Prostate gland (tissue), 2 donors: ENCODE measurements around the gene SLC2A5. TPM values are rescaled to one million over a fixed set of nuclear protein-coding genes. Genes with fewer than 3 reads are reported as not detected.

Source experiments
- DNase-seq: peaks from one replicate; pipeline ENCODE4 v3.0.0-alpha.2; 2019; ENCODE audit warnings: low spot score
- H3K27ac ChIP-seq, 2 donors: fragments of 200-600 bp; sonication (generic); 2 replicates each; pipeline ENCODE4 v1.5.1; 2017 to 2019
- H3K27me3 ChIP-seq: fragments of 200-600 bp; sonication (generic); replicated peaks from 2 replicates; pipeline ENCODE4 v1.5.1; 2019; ENCODE audit not compliant: insufficient read depth
- H3K36me3 ChIP-seq, 2 donors: fragments of 200-600 bp; sonication (generic); 1 replicate in 1 of 2; 2 replicates in 1 of 2; pipeline versions ENCODE4 v1.5.1 to v1.8.1; 2017 to 2019
- H3K4me1 ChIP-seq: fragments of 200-600 bp; sonication (generic); replicated peaks from 2 replicates; pipeline ENCODE4 v1.5.1; 2019
- H3K4me3 ChIP-seq, 2 donors: fragments of 200-600 bp; sonication (generic); 2 replicates each; pipeline ENCODE4 v1.5.1; 2017 to 2019
- H3K9me3 ChIP-seq: fragments of 200-600 bp; sonication (generic); 2 replicates; pipeline ENCODE4 v1.5.1; 2017
- CTCF ChIP-seq, 4 experiments: fragments of 200-600 bp in 2 of 4; fragments of 450-650 bp in 2 of 4; sonication (generic) in 2 of 4; IDR thresholded peaks; 1 replicate in 3 of 4; 2 replicates in 1 of 4; pipeline ENCODE4 v1.5.1; 2016 to 2019; ENCODE audit warnings: antibody characterized with exemption in 4 of 4, mild to moderate bottlenecking in 2 of 4, moderate library complexity in 2 of 4
- POLR2A ChIP-seq: fragments of 450-650 bp; IDR thresholded peaks from one replicate; pipeline ENCODE4 v1.6.1; 2016; ENCODE audit warnings: antibody characterized with exemption, mild to moderate bottlenecking
- POLR2AphosphoS5 ChIP-seq: sonication (generic); formaldehyde crosslinking; IDR thresholded peaks from one replicate; pipeline ENCODE4 v1.6.1; 2017; ENCODE audit warnings: antibody characterized with exemption
- WGBS: methylation state at CpG from one replicate; pipeline ENCODE4 v1.1.5; 2018; 5-methylcytosine and 5-hydroxymethylcytosine counted together
- intact Hi-C: fragments of 100-400 bp; cut with DNase I; formaldehyde crosslinking; loops from one replicate; pipeline ENCODE4 v1.14.2; 2022
- small RNA-seq, 2 donors: library from RNA; depleted of rRNA; stranded (forward); fragments of <200 nt; gene quantifications; one replicate each; pipeline ENCODE3, GENCODE V24; 2016
- total RNA-seq, 2 donors: library from RNA; depleted of rRNA; stranded (reverse); fragments of >200 nt; gene quantifications; one replicate each; pipeline ENCODE4 v1.1.0, GENCODE V29; 2016

Gene SLC2A5
- total RNA-seq, 2 donors from 2014 or later: 25.4 to 55.0 TPM

- Histone ChIP-seq H3K4me3 (no peak overlapping the region), H3K27ac (peak overlapping the region; percentile 57 to 87), H3K9me3 (no peaks in the 10 kb centered on the region), H3K36me3 (no peaks in the 10 kb centered on the region), H3K27me3 (no peaks in the 10 kb centered on the region), H3K4me1 (no peaks in the 10 kb centered on the region)
- TF ChIP-seq POLR2A (no peak), CTCF (IDR thresholded peaks at IDR 0.05) (peak; percentile 78 to 89 (median 88))
- WGBS: 47% methylated on average over 9 of the region's 9 CpGs
- intact Hi-C loops: loop anchor here (2.0 to 5.0 kb wide), 2 partner anchors 71 to 129 kb away; no protein-coding TSS in a partner anchor
- DNase-seq: peak; percentile 51
These were observed 81.4 kb downstream of the SLC2A5 start for GRCh38 chr1:8987881-8988617.

- WGBS: 91% methylated on average over 10 of the region's 10 CpGs
- DNase-seq: no peak
- intact Hi-C loops: loop anchor here (5.0 kb wide), 1 partner anchor 70 kb away; no protein-coding TSS in a partner anchor
- Histone ChIP-seq H3K27ac (peak overlapping the region; percentile 69 to 87), H3K4me1 (no peaks in the 10 kb centered on the region), H3K36me3 (no peaks in the 10 kb centered on the region), H3K4me3 (no peak overlapping the region), H3K9me3 (no peaks in the 10 kb centered on the region), H3K27me3 (no peaks in the 10 kb centered on the region)
- TF ChIP-seq POLR2AphosphoS5 (no peak), POLR2A (no peak), CTCF (IDR thresholded peaks at IDR 0.05) (no peak)
These were observed 82.6 kb downstream of the SLC2A5 start for GRCh38 chr1:8986814-8987190.

- no peaks in the 10 kb centered on the region for H3K9me3 ChIP-seq
- intact Hi-C loops: loop anchor here (5.0 kb wide), 1 partner anchor 69 kb away; no protein-coding TSS in a partner anchor
These were observed 83.3 kb downstream of the SLC2A5 start for GRCh38 chr1:8985915-8986813.

More at GRCh38 chr1:8985915-8986813, 83.3 kb downstream of the SLC2A5 start:
- Histone ChIP-seq H3K27me3 (no peaks in the 10 kb centered on the region), H3K27ac (peak overlapping the region; percentile 70 to 87), H3K4me3 (no peak overlapping the region), H3K36me3 (no peaks in the 10 kb centered on the region), H3K4me1 (no peaks in the 10 kb centered on the region)
- TF ChIP-seq CTCF (IDR thresholded peaks at IDR 0.05) (peak in 1 of 4 experiments; percentile 24), POLR2AphosphoS5 (peak; percentile 99), POLR2A (peak; percentile 15)
- 40% methylated on average over 14 of the region's 14 CpGs for WGBS
- DNase-seq: peak; percentile 98

Small RNAs within 50 kb of the gene (small RNA-seq; reads per million reads assigned to genes)
- 0 reads per million in 2 donors for gene RF00424

Other genes starting within 250 kb of the SLC2A5 start
- 100 to 1,000 TPM; 386 to 423 TPM for gene ENO1, start 190.9 kb downstream of the SLC2A5 start, total RNA-seq
- not detected for gene CA6, start 123.8 kb downstream of the SLC2A5 start, total RNA-seq
- not detected for gene SLC2A7, start 43.2 kb downstream of the SLC2A5 start, total RNA-seq
- gene GPR157, start 59.5 kb upstream of the SLC2A5 start, total RNA-seq: 10 to 100 TPM in 1 of 2 donors, 1 to 10 TPM in 1; 5.6 to 10.7 TPM
- gene H6PD, start 165.1 kb upstream of the SLC2A5 start, total RNA-seq: 10 to 100 TPM; 52.8 to 88.8 TPM
- gene SPSB1, start 223.3 kb upstream of the SLC2A5 start, total RNA-seq: 10 to 100 TPM; 29.0 to 57.1 TPM